Mesothelial cell of epicardium (in vitro differentiated cells): ENCODE data around the gene ZG16B. TPM values are rescaled to one million over a fixed set of nuclear protein-coding genes. Genes with fewer than 3 reads are reported as not detected.

ENCODE experiments used
- DNase-seq, 2 experiments: peaks; one replicate each; pipeline ENCODE4 v3.0.0; 2021; ENCODE audit warnings: low spot score in 2 of 2; ENCODE audit not compliant: unreplicated experiment in 2 of 2
- H3K27ac Mint-ChIP-seq: 2 replicates; pipeline ENCODE4 v1.8.0; 2021; ENCODE audit warnings: mixed read lengths
- H3K27me3 Mint-ChIP-seq: 2 replicates; pipeline ENCODE4 v1.8.0; 2021; ENCODE audit warnings: low read depth, mixed read lengths
- H3K36me3 Mint-ChIP-seq: 2 replicates; pipeline ENCODE4 v1.8.0; 2021; ENCODE audit warnings: mixed read lengths
- H3K4me1 Mint-ChIP-seq: 2 replicates; pipeline ENCODE4 v1.8.0; 2021; ENCODE audit warnings: mixed read lengths
- H3K4me3 Mint-ChIP-seq: 2 replicates; pipeline ENCODE4 v1.8.0; 2021; ENCODE audit warnings: mild to moderate bottlenecking, moderate library complexity, mixed read lengths
- H3K9me3 Mint-ChIP-seq: 2 replicates; pipeline ENCODE4 v1.8.0; 2021; ENCODE audit warnings: mixed read lengths
- CTCF ChIP-seq: fragments of 200-600 bp; sonication (generic); IDR thresholded peaks from one replicate; pipeline ENCODE4 v1.5.0; 2021; ENCODE audit warnings: antibody characterized with exemption; ENCODE audit not compliant: unreplicated experiment
- total RNA-seq: library from RNA; stranded (reverse); gene quantifications from 3 replicates; pipeline ENCODE4 v1.2.1, GENCODE V29; 2021

ZG16B gene
- total RNA-seq, 1 donor from 2014 or later: 0.51 TPM

- Mint-ChIP-seq H3K27ac (no peak overlapping the region), H3K36me3 (no peaks in the 10 kb centered on the region), H3K27me3 (peaks cover 19% of the 10 kb centered on the region), H3K4me3 (no peak overlapping the region), H3K9me3 (no peaks in the 10 kb centered on the region), H3K4me1 (no peaks in the 10 kb centered on the region)
- no peak for TF ChIP-seq CTCF
- no peak for DNase-seq
Measured at GRCh38 chr16:2814551-2815298, 15.4 kb upstream of the ZG16B start.

GRCh38 chr16:2815299-2815771 is 14.8 kb upstream of the ZG16B start:
- Mint-ChIP-seq H3K36me3 (no peaks in the 10 kb centered on the region), H3K4me1 (no peaks in the 10 kb centered on the region), H3K27me3 (peaks cover 16% of the 10 kb centered on the region), H3K9me3 (no peaks in the 10 kb centered on the region), H3K4me3 (no peak overlapping the region), H3K27ac (no peak overlapping the region)
- DNase-seq: no peak
- no peak for TF ChIP-seq CTCF

GRCh38 chr16:2816751-2817339 is 13.3 kb upstream of the ZG16B start, which contains the start of gene PRSS21:
Gene PRSS21, plus strand, starts transcription at chr16:2817237. Its CDS starts 32 bp downstream, at chr16:2817269.
- DNase-seq: no peak
- TF ChIP-seq CTCF: no peak
- Mint-ChIP-seq H3K36me3 (no peaks in the 10 kb centered on the region), H3K4me3 (no peak within 1 kb of the TSS), H3K4me1 (no peaks in the 10 kb centered on the region), H3K9me3 (no peaks in the 10 kb centered on the region), H3K27ac (no peak within 1 kb of the TSS), H3K27me3 (peaks cover 13% of the 10 kb centered on the region)

- H3K27ac Mint-ChIP-seq: no peak overlapping the region
- no peaks in the 10 kb centered on the region for H3K36me3 Mint-ChIP-seq
- H3K4me3 Mint-ChIP-seq: no peak overlapping the region
- no peak for TF ChIP-seq CTCF
- DNase-seq: no peak
- H3K4me1 Mint-ChIP-seq: no peaks in the 10 kb centered on the region
- no peaks in the 10 kb centered on the region for H3K9me3 Mint-ChIP-seq
- H3K27me3 Mint-ChIP-seq: peaks cover 12% of the 10 kb centered on the region
Measured at GRCh38 chr16:2817340-2818271, 12.5 kb upstream of the ZG16B start.

- Mint-ChIP-seq H3K9me3 (no peaks in the 10 kb centered on the region), H3K4me3 (no peak overlapping the region), H3K36me3 (no peaks in the 10 kb centered on the region), H3K27me3 (peaks cover 13% of the 10 kb centered on the region), H3K4me1 (no peaks in the 10 kb centered on the region), H3K27ac (no peak overlapping the region)
- DNase-seq: no peak
- TF ChIP-seq CTCF: no peak
Measured at GRCh38 chr16:2818272-2818876, 11.7 kb upstream of the ZG16B start.
